GM18858 (cell line): ENCODE data around the gene CHSY3.
A peak's percentile ranks its signal among the peaks of the same experiment; 100 is the strongest.

Source experiments
- ATAC-seq: cut with Tn5 transposase; IDR thresholded peaks from one replicate; pipeline ENCODE4 v1.9.1; 2021; ENCODE audit not compliant: unreplicated experiment

CHSY3 gene

DNA sequence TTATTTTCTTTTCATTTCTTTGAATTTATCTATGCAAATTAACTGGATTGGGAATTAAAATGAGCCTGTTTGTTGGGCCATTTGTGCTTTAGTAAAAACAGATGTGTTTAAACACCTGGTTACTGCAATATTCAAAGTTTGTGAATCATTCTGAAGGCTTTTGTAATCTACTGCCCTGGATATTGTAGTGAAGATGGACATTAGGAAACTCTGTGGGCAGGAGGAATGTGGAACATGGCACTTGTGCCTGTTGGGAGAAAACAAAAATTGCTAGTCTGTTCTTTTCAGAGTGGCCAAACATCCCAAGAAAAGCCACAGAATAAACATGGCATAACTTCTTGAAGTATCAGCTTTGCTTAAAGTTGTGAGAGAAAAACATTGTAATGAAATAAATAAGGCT is 40.8 kb downstream of the CHSY3 start:
- ATAC-seq: no peak

DNA sequence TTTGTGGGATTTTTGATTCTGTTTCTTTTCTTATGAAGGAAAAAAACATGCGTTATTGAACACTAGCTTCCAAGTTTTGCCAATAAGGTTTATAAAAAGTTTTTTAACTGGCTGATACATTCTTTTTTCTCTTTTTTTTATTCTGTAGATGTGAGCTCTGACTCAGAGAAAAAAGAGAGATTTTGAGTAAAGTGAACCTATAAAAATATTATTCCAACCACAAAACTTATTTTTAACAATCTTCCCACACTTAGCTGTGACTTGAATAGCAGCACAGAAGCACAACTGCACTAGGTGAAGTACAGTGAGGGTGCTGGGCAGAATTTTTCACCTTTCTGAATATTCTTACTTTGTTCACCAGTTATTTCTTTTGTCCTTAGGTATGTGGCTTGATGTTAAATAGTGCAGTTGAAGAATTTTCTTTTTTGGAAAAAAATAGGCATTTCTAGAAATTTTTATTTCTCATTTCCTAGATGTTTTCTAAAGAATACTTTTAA is 41.6 kb downstream of the CHSY3 start:
- no peak for ATAC-seq

DNA sequence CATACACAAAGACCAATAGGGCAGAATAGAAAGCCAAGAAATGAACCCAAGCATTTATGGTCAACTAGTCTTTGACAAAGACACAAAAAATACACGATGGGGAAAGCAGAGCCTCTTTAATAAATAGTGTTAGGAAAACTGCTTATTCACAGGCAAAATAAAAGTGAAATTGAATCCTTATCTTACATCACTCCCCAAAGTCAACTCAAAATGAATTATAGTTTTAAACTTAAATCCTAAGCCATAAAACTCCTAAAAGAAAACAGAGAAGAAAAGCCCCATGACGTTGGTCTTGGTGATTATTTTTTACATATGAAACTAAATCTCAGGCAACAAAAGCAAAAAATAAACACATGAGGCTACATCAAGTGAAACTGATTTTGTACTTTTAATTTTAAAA is 46.8 kb downstream of the CHSY3 start:
- no peak for ATAC-seq

DNA sequence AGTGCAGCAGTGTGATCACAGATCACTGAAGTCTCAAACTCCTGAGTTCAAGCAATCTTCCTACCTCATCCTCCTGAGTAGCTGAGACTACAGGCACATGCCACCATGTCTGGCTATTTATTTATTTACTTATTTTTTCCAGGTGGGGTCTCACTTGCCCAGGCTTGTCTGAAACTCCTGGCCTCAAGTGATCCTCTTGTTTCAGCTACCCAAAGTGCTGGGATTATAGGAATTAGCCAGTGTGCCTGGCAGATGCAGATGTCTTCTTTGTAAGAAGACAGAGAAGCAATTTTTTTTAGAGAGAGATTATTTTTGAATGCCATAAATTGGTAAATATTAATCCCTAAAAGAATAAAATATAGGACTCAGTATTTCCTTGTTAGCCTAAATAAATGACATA is 54.3 kb downstream of the CHSY3 start:
- ATAC-seq: no peak

DNA sequence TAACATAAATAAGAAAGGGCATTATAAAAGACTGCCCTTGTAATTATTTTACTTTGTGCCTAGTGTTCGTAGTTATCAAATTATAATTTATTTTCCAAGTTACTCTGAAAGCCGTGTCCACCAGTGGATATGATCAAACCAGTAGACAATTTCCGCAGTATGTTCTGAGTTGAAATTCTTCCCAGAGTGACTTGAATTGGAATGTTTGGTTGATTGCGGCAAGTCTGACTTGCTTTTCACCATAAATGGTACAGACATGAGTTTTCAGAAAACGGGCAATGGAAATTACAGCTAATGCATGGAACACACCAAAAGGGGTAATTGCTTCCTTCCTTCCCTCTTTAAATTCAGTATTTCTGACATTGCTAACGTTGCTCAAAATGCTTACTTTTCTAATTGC is 56.6 kb downstream of the CHSY3 start:
- ATAC-seq: no peak

GRCh38 chr5:129962506-129962905 is 58.2 kb downstream of the CHSY3 start:
- no peak for ATAC-seq

DNA sequence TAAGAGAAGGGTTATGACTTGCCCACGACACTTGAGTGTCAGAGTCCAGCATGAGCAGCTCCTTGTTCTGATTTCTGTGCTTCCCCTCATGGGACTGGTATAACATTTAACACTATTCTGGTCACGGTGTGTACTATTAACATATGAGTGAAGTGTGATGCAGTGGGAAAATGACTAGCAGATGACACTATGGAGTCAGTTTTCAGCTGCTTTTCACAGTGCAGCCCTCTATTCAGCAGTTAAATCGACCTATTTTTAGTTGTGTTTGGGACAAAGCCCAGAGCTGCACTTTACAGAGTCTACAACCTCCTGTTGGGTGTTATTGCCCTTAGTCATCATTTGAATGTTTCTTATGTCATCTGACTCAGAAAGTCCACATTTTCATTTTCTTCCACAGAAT is 59.1 kb downstream of the CHSY3 start:
- ATAC-seq: no peak

- no peak for ATAC-seq
Measured at GRCh38 chr5:129966071-129966470, 61.8 kb downstream of the CHSY3 start.

- ATAC-seq: no peak
Measured at GRCh38 chr5:129971714-129972113, 67.4 kb downstream of the CHSY3 start.

DNA sequence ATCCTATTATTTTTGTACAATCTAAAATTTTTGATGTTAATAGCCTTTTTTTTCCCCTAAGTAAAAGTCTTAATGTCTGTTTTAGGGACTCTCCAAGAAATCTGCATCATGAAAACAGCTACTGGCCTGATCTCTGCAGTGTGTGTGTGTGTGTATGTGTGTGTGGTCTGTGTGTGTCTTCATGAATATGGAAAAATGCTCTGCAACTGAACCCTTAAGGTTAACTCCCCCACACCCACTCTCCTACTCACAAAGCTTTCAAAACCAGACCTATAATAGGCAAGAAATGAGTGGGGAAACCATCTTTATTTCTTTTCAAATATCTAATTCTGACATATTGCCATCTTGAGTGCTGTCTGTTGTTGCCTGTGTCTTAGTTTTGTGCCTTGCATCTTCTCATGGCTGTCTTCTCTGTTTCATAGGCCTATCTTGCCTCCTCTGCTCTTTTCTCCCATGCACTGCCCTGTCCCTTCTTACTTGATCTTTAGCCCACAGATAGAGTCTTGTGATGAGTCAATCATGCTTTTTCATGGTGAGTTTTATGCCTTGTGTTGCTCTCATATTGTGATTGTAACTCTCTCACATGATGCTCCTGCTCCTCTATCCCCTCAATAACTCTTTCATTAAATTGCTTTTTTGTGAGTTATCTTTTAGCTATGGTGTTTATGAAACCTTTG is 68.3 kb downstream of the CHSY3 start:
- ATAC-seq: no peak

GRCh38 chr5:129973716-129974426 is 69.6 kb downstream of the CHSY3 start:
- ATAC-seq: no peak

DNA sequence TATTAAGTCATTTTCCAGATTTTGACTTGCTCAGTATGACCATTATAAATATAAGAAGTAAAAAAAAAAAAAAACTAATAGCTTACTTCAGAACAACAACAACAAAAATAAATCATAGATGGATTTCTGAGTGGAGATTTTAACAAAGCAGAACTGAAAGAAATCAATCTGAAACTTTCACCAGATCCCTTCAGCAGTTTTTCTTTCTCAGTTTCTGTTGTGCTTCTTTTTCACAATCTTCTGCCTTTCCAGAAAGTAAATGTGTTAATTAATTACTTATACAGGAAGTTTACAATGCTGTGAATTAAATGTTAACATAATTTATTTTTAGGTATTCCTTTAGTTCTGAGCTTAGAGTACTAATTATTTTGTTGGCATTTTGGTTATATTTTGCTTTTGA is 73.5 kb downstream of the CHSY3 start:
- ATAC-seq: peak; percentile 73

GRCh38 chr5:129978270-129978669 is 74.0 kb downstream of the CHSY3 start:
- ATAC-seq: no peak

DNA sequence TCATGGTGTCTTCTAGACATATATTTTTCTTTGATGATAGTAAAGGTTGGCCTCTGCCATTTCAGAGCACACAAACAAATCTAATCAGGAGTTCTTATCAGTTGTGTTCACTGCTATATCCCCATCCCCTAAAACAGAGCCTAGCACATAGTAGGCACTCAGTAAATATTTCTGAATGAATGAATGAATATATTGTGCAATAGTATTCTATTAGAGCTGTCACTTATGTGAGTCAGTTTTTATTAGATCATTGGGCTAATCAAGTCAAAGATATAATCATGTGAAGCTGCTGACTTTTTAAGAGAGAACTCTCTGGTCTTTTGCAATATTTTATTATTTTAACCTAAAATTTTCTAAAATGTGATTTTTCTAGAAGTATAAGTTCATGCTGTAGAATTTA is 84.2 kb downstream of the CHSY3 start:
- ATAC-seq: no peak

- ATAC-seq: no peak
Measured at GRCh38 chr5:129991780-129992179, 87.5 kb downstream of the CHSY3 start.

GRCh38 chr5:129996896-129997295 is 92.6 kb downstream of the CHSY3 start:
- ATAC-seq: no peak

- no peak for ATAC-seq
Measured at GRCh38 chr5:130000460-130000859, 96.2 kb downstream of the CHSY3 start.

- ATAC-seq: no peak
Measured at GRCh38 chr5:130002183-130002582, 97.9 kb downstream of the CHSY3 start.

DNA sequence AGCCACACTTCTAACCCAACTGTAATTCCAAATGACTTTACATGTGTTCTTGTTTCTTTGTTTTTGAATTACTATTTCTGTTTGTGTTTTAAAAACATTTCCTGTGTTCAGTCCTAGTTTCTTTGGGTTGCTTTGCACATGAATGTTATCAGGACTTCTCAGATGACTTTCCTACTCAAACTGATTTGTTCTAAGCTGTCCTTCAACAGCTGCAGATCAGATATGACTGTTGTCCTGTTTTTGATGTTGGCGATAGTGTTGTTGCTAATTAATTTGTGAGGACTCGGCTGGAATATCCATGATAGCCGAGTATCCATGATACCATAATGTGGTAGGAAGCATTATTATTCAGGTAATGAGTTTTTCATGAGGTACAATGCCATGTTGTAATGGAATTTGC is 98.6 kb downstream of the CHSY3 start:
- ATAC-seq: no peak

DNA sequence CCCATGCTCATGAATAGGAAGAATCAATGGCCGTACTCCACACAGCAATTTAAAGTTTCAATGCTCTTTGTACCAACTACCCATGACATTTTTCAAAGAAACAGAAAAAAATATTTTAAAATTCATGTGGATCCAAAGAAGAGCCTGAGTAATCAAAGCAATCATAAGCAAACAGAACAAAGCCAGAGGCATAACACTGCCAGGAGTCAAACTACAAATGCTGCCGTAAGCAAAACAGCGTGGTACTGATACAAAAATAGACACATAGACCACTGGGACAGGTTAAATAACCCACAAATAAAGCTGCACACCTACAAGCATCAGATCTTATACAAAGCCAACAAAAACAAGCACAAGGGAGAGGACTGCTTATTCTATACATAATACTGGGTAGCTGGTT is 107.7 kb downstream of the CHSY3 start:
- no peak for ATAC-seq

GRCh38 chr5:130017173-130017572 is 112.9 kb downstream of the CHSY3 start:
- no peak for ATAC-seq

GRCh38 chr5:130018641-130019040 is 114.4 kb downstream of the CHSY3 start:
- no peak for ATAC-seq

GRCh38 chr5:130021000-130021399 is 116.7 kb downstream of the CHSY3 start:
- ATAC-seq: no peak
